ENCODE results near the gene PTPRT. TPM values are rescaled to one million over a fixed set of nuclear protein-coding genes. Genes with fewer than 3 reads are reported as not detected.

Gene PTPRT
- total RNA-seq, 2 donors from 2014 or later = not detected

- no peak for TF ChIP-seq CTCF (IDR thresholded peaks at IDR 0.05)
- Histone ChIP-seq H3K4me3 (no peak overlapping the region), H3K36me3 (no peaks in the 10 kb centered on the region), H3K9me3 (no peaks in the 10 kb centered on the region), H3K27ac (no peak overlapping the region), H3K4me1 (ENCODE audit: control insufficient read depth in 1 of 2, low read depth in 2 of 2) (no peaks in the 10 kb centered on the region), H3K27me3 (replicated peaks; ENCODE audit: insufficient read depth) (no peaks in the 10 kb centered on the region)
- ATAC-seq (ENCODE audit: insufficient number of reproducible peaks, low FRiP score, low read depth) = no peak
- no peak for DNase-seq (ENCODE audit: low spot score)
Measured at GRCh38 chr20:42493001-42493400, 696.7 kb downstream of the PTPRT start.

GRCh38 chr20:42492290-42492689 lies 697.4 kb downstream of the PTPRT start:
- Histone ChIP-seq H3K36me3 (no peaks in the 10 kb centered on the region), H3K4me1 (ENCODE audit: control insufficient read depth in 1 of 2, low read depth in 2 of 2) (no peaks in the 10 kb centered on the region), H3K27me3 (replicated peaks; ENCODE audit: insufficient read depth) (no peaks in the 10 kb centered on the region), H3K9me3 (no peaks in the 10 kb centered on the region), H3K4me3 (no peak overlapping the region), H3K27ac (no peak overlapping the region)
- no peak for TF ChIP-seq CTCF (IDR thresholded peaks at IDR 0.05)
- ATAC-seq (ENCODE audit: insufficient number of reproducible peaks, low FRiP score, low read depth) (no peak), DNase-seq (ENCODE audit: low spot score) (no peak)

GRCh38 chr20:42485556-42485955 lies 704.1 kb downstream of the PTPRT start:
- no peak for ATAC-seq (ENCODE audit: insufficient number of reproducible peaks, low FRiP score, low read depth)
- Histone ChIP-seq H3K9me3 (no peaks in the 10 kb centered on the region), H3K36me3 (no peaks in the 10 kb centered on the region), H3K4me3 (no peak overlapping the region), H3K27me3 (replicated peaks; ENCODE audit: insufficient read depth) (no peaks in the 10 kb centered on the region), H3K4me1 (ENCODE audit: control insufficient read depth in 1 of 2, low read depth in 2 of 2) (no peaks in the 10 kb centered on the region), H3K27ac (no peak overlapping the region)
- TF ChIP-seq CTCF (IDR thresholded peaks at IDR 0.05) = no peak
- no peak for DNase-seq (ENCODE audit: low spot score)

GRCh38 chr20:42484790-42485375 lies 704.8 kb downstream of the PTPRT start:
- no peak overlapping the region for H3K27ac ChIP-seq
- H3K4me3 ChIP-seq = no peak overlapping the region
- H3K4me1 ChIP-seq (ENCODE audit: control insufficient read depth in 1 of 2, low read depth in 2 of 2) = no peaks in the 10 kb centered on the region
- no peaks in the 10 kb centered on the region for H3K36me3 ChIP-seq
- TF ChIP-seq CTCF (IDR thresholded peaks at IDR 0.05) = no peak
- ATAC-seq (ENCODE audit: insufficient number of reproducible peaks, low FRiP score, low read depth) (no peak), DNase-seq (ENCODE audit: low spot score) (no peak)
- H3K27me3 ChIP-seq (replicated peaks; ENCODE audit: insufficient read depth) = no peaks in the 10 kb centered on the region
- H3K9me3 ChIP-seq = no peaks in the 10 kb centered on the region

GRCh38 chr20:42484335-42484734 lies 705.4 kb downstream of the PTPRT start:
- DNase-seq (ENCODE audit: low spot score) (no peak), ATAC-seq (ENCODE audit: insufficient number of reproducible peaks, low FRiP score, low read depth) (no peak)
- Histone ChIP-seq H3K27ac (no peak overlapping the region), H3K4me3 (no peak overlapping the region), H3K9me3 (no peaks in the 10 kb centered on the region), H3K4me1 (ENCODE audit: control insufficient read depth in 1 of 2, low read depth in 2 of 2) (no peaks in the 10 kb centered on the region), H3K27me3 (replicated peaks; ENCODE audit: insufficient read depth) (no peaks in the 10 kb centered on the region), H3K36me3 (no peaks in the 10 kb centered on the region)
- TF ChIP-seq CTCF (IDR thresholded peaks at IDR 0.05) = no peak
